Tibial nerve (tissue), 4 donors: ENCODE results near the gene IKZF4. TPM values are rescaled to one million over a fixed set of nuclear protein-coding genes. Genes with fewer than 3 reads are reported as not detected.

ENCODE experiments used
- DNase-seq, 2 donors: peaks; one replicate each; pipeline ENCODE4 v3.0.0-alpha.2; 2019; ENCODE audit warnings: low spot score in 2 of 2
- H3K27ac ChIP-seq, 4 donors: fragments of 200-600 bp; sonication (generic) in 3 of 4; one replicate each; pipeline ENCODE4 v1.5.1; 2017 to 2019; ENCODE audit warnings: mild to moderate bottlenecking in 1 of 4
- H3K27me3 ChIP-seq, 2 donors: fragments of 200-600 bp; sonication (generic) in 1 of 2; one replicate each; pipeline versions ENCODE4 v1.5.1 to v1.6.0; 2017 to 2019
- H3K36me3 ChIP-seq, 3 donors: fragments of 200-600 bp; sonication (generic); one replicate each; pipeline ENCODE4 v1.5.1; 2018 to 2019
- H3K4me1 ChIP-seq, 4 donors: fragments of 200-600 bp; sonication (generic) in 3 of 4; one replicate each; pipeline ENCODE4 v1.5.1; 2017 to 2019
- H3K4me3 ChIP-seq, 4 donors: fragments of 200-600 bp; sonication (generic) in 3 of 4; one replicate each; pipeline ENCODE4 v1.5.1; 2017 to 2019; ENCODE audit warnings: mild to moderate bottlenecking in 1 of 4, moderate library complexity in 1 of 4
- H3K9me3 ChIP-seq, 4 donors: fragments of 200-600 bp; sonication (generic) in 3 of 4; one replicate each; pipeline ENCODE4 v1.5.1; 2017 to 2019
- CTCF ChIP-seq, 5 experiments: fragments of 200-600 bp in 3 of 5; fragments of 450-650 bp in 2 of 5; sonication (generic) in 3 of 5; IDR thresholded peaks; one replicate each; pipeline ENCODE4 v1.5.1; 2016 to 2019; ENCODE audit warnings: antibody characterized with exemption in 5 of 5, mild to moderate bottlenecking in 3 of 5, moderate library complexity in 2 of 5
- EP300 ChIP-seq, 2 donors: sonication (generic); formaldehyde crosslinking; IDR thresholded peaks; one replicate each; pipeline ENCODE4 v1.6.1; 2017; ENCODE audit warnings: antibody characterized with exemption in 2 of 2, mild to moderate bottlenecking in 1 of 2
- POLR2A ChIP-seq, 2 donors: fragments of 450-650 bp; IDR thresholded peaks; one replicate each; pipeline ENCODE4 v1.6.1; 2017; ENCODE audit warnings: antibody characterized with exemption in 2 of 2, mild to moderate bottlenecking in 2 of 2, moderate library complexity in 2 of 2
- WGBS, 2 donors: methylation state at CpG; one replicate each; pipeline ENCODE4 v1.1.5; 2018; 5-methylcytosine and 5-hydroxymethylcytosine counted together
- total RNA-seq, 4 donors: library from RNA; depleted of rRNA; stranded (reverse); fragments of >200 nt; gene quantifications; one replicate each; pipeline ENCODE4 v1.1.0, GENCODE V29; 2016

IKZF4 gene
- total RNA-seq, 4 donors from 2014 or later: 3.8 to 9.6 (median 6.4) TPM

GRCh38 chr12:56004211-56004610 is 16.6 kb upstream of the IKZF4 start:
- H3K36me3 ChIP-seq: peaks cover 0 to 52% (median 0%) of the 10 kb centered on the region in 3 donors
- no peak overlapping the region for H3K4me3 ChIP-seq
- H3K27me3 ChIP-seq: no peaks in the 10 kb centered on the region
- no peak for DNase-seq
- TF ChIP-seq EP300 (IDR thresholded peaks at IDR 0.05) (no peak), CTCF (IDR thresholded peaks at IDR 0.05) (no peak), POLR2A (IDR thresholded peaks at IDR 0.05) (no peak)
- 86 to 91% methylated on average over 7 to 10 of the region's 10 CpGs for WGBS, 2 donors
- no peaks in the 10 kb centered on the region for H3K9me3 ChIP-seq
- H3K4me1 ChIP-seq: peaks cover 0 to 19% (median 2%) of the 10 kb centered on the region in 4 donors
- H3K27ac ChIP-seq: no peak overlapping the region

- H3K4me3 ChIP-seq: peak overlapping the region; percentile 95 to 97 (median 96)
- peaks cover 0 to 19% (median 2%) of the 10 kb centered on the region in 4 donors for H3K4me1 ChIP-seq
- peak overlapping the region; percentile 90 to 98 (median 96) for H3K27ac ChIP-seq
- H3K27me3 ChIP-seq: no peaks in the 10 kb centered on the region
- DNase-seq: peak; percentile 23 to 41
- no peak for TF ChIP-seq CTCF (IDR thresholded peaks at IDR 0.05)
- no peak for TF ChIP-seq EP300 (IDR thresholded peaks at IDR 0.05)
- TF ChIP-seq POLR2A (IDR thresholded peaks at IDR 0.05): no peak
- no peaks in the 10 kb centered on the region for H3K9me3 ChIP-seq
- peaks cover 0 to 24% (median 0%) of the 10 kb centered on the region in 3 donors for H3K36me3 ChIP-seq
- WGBS, 2 donors: 1 to 3% methylated on average over 23 to 43 of the region's 44 CpGs
These were observed 13.0 kb upstream of the IKZF4 start for GRCh38 chr12:56007564-56008559.

DNA sequence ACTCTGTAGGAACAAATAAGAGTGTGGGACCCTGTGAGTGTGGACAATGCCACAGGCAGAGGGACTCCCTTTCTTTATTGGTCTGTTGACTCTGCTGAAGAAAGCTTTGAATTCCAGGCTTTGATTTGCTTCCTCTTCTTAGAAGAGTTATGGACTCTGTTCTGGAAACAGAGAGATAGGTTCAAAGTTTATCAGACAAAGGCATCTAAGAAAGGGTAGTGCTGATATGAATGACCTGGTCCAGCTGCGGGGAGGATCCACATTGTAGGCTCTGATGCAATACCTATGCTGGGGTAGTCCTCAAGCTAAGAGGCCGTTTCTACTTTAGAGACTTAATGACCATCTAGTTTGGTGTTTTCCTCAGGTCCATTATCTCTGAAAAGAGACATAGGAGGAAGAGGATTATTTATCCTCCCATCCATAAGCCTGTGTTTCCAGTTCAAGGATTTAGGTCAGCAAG is 10.7 kb upstream of the IKZF4 start:
- WGBS, 2 donors: 56 to 79% methylated on average over 2 of the region's 2 CpGs
- no peaks in the 10 kb centered on the region for H3K9me3 ChIP-seq
- no peak overlapping the region for H3K4me3 ChIP-seq
- no peaks in the 10 kb centered on the region for H3K27me3 ChIP-seq
- H3K36me3 ChIP-seq: peaks cover 0 to 12% (median 0%) of the 10 kb centered on the region in 3 donors
- H3K27ac ChIP-seq: no peak overlapping the region
- H3K4me1 ChIP-seq: peaks cover 0 to 19% (median 2%) of the 10 kb centered on the region in 4 donors
- no peak for DNase-seq
- no peak for TF ChIP-seq POLR2A (IDR thresholded peaks at IDR 0.05)
- no peak for TF ChIP-seq EP300 (IDR thresholded peaks at IDR 0.05)
- TF ChIP-seq CTCF (IDR thresholded peaks at IDR 0.05): no peak

GRCh38 chr12:56011509-56012090 is 9.2 kb upstream of the IKZF4 start:
- Histone ChIP-seq H3K9me3 (no peaks in the 10 kb centered on the region), H3K27me3 (no peaks in the 10 kb centered on the region), H3K36me3 (peaks cover 0 to 12% (median 0%) of the 10 kb centered on the region in 3 donors), H3K4me3 (no peak overlapping the region), H3K4me1 (peaks cover 0 to 19% (median 2%) of the 10 kb centered on the region in 4 donors), H3K27ac (no peak overlapping the region)
- WGBS, 2 donors: 94 to 96% methylated on average over 2 of the region's 2 CpGs
- no peak for DNase-seq
- TF ChIP-seq CTCF (IDR thresholded peaks at IDR 0.05) (no peak), EP300 (IDR thresholded peaks at IDR 0.05) (no peak), POLR2A (IDR thresholded peaks at IDR 0.05) (no peak)
